Measurements from ENCODE around the gene RDM1.

DNA sequence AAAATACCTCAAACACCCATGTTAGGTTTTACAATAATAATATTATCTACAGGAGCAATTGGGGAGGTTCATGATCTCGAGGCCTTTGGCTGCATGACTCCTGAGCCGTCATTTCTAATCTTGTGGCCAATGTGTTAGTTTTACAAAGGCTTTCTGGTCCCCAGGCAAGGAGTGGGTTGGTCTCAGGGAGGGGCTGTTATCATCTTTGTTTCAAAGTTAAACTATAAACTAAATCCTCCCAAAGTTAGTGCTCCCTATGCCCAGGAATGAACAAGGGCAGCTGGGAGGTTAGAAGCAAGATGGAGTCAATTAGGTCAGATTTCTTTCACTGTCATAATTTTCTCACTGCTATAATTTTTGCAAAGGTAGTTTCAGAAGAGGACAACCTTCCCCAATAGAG, 41.3 kb downstream of the RDM1 start:
- TF ChIP-seq POLR2A (IDR thresholded peaks at IDR 0.05) = no peak
- no peak for TF ChIP-seq CTCF (IDR thresholded peaks at IDR 0.05)
- TF ChIP-seq EP300 (IDR thresholded peaks at IDR 0.05) = no peak
- TF ChIP-seq POLR2AphosphoS5 (IDR thresholded peaks at IDR 0.05) = no peak
